GM10248 (cell line): ENCODE results near the gene BIK.
A peak's percentile ranks its signal among the peaks of the same experiment; 100 is the strongest.

Experiments
- CTCF ChIA-PET: fragments of 300-600 bp; sonication (Branson Sonifier 250); formaldehyde crosslinking; extraction: SDS; loops from one replicate; lab custom pipeline; 2021; ENCODE audit warnings: antibody characterized with exemption; lab: Yijun Ruan, JAX
- POLR2A ChIA-PET: fragments of 350-650 bp; sonication (Branson Sonifier 250); formaldehyde crosslinking; extraction: SDS; loops from one replicate; lab custom pipeline; 2020; ENCODE audit warnings: antibody characterized with exemption; lab: Yijun Ruan, JAX
- DNase-seq: peaks from one replicate; pipeline ENCODE4 v3.0.0; 2012; ENCODE audit errors: extremely low spot score
- TF ChIP-seq, protein P1 (sequence below): IDR thresholded peaks from 2 replicates; pipeline ENCODE4 v1.5.1; 2012; ENCODE audit warnings: mild to moderate bottlenecking, low read depth; ENCODE audit errors: extremely low read depth, missing control alignments, control extremely low read depth

Gene BIK

DNA sequence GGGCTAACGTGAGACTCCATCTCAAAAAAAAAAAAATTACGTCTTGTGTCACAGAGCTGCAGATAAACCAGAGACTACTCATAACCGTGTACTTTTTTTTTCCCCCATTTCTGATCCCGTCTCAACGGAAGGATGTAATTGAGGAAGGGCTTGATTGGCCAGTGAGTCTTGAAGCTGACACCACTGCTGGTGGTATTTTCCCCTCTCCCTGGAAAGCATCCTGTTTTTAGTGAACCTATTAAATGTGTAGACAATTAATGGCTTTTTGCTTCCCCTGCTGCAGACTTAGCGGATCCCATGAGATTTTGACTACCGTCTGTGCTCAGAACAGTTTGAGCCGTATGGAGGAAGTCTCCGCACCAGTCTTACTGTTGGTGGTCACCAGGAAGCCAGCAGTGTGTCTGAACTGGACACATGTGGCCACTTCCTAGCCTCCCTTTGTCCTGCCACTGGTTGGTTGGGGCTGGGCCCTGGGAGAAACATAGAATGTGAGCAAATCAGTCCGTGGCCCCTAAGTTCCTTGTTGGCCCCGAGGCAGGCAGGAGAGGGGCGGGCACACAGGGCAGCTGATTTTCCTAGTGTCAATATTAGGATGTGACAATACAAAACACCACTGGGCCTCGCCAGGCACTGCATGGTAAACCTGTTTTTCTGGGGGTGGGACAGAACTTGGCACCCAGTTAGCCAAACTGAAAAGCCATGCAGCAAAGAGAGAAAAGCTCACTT lies 3.1 kb downstream of the BIK start:
- CTCF ChIA-PET: no interaction called here
- TF ChIP-seq, protein P1, sequence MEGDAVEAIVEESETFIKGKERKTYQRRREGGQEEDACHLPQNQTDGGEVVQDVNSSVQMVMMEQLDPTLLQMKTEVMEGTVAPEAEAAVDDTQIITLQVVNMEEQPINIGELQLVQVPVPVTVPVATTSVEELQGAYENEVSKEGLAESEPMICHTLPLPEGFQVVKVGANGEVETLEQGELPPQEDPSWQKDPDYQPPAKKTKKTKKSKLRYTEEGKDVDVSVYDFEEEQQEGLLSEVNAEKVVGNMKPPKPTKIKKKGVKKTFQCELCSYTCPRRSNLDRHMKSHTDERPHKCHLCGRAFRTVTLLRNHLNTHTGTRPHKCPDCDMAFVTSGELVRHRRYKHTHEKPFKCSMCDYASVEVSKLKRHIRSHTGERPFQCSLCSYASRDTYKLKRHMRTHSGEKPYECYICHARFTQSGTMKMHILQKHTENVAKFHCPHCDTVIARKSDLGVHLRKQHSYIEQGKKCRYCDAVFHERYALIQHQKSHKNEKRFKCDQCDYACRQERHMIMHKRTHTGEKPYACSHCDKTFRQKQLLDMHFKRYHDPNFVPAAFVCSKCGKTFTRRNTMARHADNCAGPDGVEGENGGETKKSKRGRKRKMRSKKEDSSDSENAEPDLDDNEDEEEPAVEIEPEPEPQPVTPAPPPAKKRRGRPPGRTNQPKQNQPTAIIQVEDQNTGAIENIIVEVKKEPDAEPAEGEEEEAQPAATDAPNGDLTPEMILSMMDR: no peak
- POLR2A ChIA-PET: no interaction called here
- no peak for DNase-seq

DNA sequence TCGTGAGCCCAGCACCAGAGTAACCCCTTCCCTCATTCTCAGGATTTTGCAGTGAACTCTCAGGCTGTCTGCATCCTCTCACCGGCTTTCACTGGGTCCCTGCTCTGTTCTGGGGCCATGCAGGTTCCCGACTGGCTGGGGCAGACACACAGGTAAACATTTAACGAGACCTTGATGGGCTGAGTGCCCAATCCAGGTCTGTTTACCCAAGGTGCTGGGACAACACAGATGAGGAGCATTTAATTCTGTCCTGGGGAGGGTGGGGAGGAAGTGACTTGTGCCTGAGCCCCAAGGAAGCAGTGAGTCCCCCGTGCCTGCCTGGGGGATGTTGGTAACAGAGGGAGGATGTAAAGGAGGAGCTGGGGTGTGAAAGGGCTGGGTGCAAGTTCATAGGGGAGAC lies 4.4 kb downstream of the BIK start:
- CTCF ChIA-PET: no interaction called here
- TF ChIP-seq, protein P1: no peak
- POLR2A ChIA-PET: no interaction called here
- DNase-seq: no peak

DNA sequence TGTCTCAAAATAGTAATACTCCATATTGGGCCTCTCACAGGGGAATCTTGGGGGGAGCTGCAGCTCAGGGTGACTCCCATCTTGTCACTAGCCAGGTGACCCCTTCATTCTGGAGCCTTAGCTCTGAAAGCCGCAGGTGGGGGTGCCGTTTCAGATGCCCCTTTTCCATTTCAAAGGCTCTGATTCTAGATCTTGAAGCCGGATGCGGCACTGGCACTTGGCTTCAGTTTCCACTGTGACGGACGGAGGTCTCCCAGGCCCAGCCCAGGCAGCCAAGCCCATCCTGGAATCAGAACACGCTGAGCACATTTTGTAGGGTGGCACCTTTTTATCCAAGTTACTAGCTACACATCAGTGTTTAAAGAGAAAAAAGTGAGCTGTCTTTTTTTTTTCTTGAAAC lies 6.4 kb downstream of the BIK start:
- CTCF ChIA-PET: no interaction called here
- POLR2A ChIA-PET: no interaction called here
- no peak for DNase-seq
- TF ChIP-seq, protein P1: no peak

DNA sequence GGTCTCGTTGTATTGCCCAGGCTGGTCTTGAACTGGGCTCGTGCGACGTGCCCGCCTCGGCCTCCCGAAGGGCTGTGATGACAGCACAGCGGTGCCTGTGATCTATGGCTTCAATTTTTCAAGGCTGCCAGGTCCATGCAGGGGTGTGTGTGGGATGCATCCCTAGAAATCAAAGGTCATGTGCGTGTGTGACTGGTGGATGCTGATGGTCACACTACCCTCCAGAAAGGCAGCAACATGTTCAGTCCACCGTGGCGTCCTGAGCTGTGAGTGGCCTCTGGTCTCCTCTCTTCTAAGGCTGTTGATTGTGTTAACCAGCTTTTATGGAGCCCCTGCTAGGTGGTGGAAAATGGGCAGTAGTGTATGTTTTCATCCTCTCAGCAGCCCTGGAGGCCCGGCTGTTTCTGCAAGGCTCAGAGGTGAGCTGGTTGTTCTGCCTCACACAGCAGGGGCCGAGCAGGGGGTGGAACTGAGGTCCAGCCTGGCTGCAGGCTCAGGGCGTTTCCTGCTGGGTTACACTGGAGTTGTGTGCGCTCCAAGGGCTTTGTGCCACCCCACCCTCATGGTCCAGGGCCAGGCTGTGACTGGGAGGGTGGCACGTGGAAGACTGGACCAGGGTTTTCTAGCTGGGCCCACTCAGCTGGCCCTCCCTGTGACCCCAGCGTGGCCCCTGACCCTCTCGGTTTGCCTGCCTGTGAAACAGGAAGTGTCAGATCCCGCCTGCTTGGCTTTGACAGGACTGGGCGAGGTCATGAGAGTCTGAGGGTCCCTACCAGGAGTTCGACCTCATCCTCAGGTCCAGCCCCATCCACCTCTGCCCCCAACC lies 7.7 kb downstream of the BIK start:
- CTCF ChIA-PET: interaction anchor here (1.0 to 1.7 kb wide), 3 partner anchors 17 to 28 kb away, joined by 3 to 6 read pairs (median 3); no protein-coding TSS in a partner anchor
- POLR2A ChIA-PET: no interaction called here
- TF ChIP-seq, protein P1: no peak
- no peak for DNase-seq

DNA sequence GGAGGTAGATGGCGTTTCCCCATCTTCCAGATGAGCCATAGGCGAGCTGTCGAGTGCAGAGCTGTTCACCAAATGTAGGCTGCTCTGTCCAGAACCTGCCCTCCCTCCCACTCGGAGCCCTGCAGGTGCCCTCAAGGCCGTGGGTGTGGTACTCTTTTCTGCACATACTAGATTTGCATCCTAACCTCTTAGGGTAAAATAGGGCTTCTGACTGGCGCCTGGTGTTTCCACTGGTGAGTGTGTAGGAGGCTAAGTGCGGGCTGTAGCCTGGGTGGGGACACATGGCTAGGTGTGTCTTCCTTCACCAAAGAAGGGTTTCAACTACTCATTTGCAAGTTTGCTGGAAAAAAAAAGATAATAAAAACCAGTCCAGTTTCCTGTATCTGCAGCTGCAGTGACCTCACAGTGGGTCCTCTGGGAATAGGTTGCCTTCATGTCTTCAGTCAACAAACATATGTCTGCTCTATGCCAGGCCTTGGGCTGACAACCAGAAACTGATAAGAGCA lies 8.5 kb downstream of the BIK start:
- DNase-seq: peak; percentile 72
- TF ChIP-seq, protein P1: no peak
- ChIA-PET CTCF (interaction anchor here (0.9 to 1.7 kb wide), 4 partner anchors 11 to 29 kb away, joined by 3 to 6 read pairs (median 4); no protein-coding TSS in a partner anchor), POLR2A (no interaction called here)

DNA sequence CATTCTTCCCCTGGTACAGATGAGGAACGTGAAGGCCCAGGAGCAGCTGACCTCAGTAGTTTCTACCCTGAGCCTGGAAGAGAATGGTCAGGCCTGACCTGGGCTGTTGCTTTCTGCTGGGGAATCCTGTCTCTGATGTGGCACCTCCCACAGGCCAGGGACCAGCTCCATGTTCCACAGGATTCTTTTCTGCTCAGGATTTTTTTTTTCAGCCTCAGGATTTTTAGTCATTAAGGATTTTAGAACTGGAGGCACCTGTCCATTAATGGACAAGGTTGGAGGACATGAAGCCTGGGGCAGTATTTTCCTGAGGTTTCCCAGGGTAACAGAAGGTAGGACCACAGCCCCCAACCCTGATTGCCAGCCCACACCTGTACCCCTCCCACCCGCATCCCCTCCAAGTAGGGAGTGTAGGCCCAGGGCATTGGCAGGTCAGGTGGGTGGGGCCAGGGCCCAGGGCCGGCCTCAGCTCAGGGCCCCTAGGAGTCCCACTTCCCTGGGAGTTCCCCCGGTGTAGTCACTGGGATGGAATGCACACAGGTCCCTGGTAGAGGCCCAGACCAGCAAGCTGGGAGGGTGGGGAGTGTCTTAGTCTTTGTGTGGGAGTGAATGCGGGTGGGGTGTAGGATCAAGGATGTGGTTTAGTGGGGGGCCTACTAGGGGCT lies 16.1 kb downstream of the BIK start:
- TF ChIP-seq, protein P1: no peak
- ChIA-PET POLR2A (interaction anchor here (0.6 kb wide), 1 partner anchor 1213 kb away, joined by 3 read pairs; no protein-coding TSS in a partner anchor), CTCF (interaction anchor here (0.9 to 1.6 kb wide), 2 partner anchors 9 to 10 kb away, joined by 5 read pairs; no protein-coding TSS in a partner anchor)
- peak; percentile 50 for DNase-seq
